SW480 (cell line): ENCODE results near the gene SCARB1.

Experiments
- DNase-seq: peaks from one replicate; pipeline ENCODE4 v3.0.0-alpha.2; 2016; ENCODE audit warnings: low spot score

The SCARB1 gene

GRCh38 chr12:124774462-124775167 lies 89.0 kb downstream of the SCARB1 start:
- DNase-seq, result no peak

DNA sequence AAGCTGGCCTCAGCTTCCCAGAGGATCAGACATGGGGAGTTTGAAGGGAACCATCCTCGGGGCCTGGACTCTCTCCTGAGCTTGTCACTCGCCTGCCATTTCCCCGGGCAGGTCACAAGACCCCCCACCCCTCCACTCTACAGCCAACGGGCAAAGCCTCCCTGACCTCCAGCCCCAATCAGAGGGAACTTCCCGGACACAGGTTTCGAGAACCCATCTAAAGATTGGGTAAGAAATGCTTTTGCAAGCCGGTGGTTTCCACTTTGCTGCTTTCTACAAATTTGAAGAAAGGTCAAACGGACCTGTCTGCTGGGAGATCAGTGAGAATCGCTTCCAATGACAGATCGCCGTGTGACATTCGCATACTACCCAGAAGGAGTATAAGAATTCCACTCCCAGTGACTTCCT lies 89.6 kb downstream of the SCARB1 start:
- no peak for DNase-seq

DNA sequence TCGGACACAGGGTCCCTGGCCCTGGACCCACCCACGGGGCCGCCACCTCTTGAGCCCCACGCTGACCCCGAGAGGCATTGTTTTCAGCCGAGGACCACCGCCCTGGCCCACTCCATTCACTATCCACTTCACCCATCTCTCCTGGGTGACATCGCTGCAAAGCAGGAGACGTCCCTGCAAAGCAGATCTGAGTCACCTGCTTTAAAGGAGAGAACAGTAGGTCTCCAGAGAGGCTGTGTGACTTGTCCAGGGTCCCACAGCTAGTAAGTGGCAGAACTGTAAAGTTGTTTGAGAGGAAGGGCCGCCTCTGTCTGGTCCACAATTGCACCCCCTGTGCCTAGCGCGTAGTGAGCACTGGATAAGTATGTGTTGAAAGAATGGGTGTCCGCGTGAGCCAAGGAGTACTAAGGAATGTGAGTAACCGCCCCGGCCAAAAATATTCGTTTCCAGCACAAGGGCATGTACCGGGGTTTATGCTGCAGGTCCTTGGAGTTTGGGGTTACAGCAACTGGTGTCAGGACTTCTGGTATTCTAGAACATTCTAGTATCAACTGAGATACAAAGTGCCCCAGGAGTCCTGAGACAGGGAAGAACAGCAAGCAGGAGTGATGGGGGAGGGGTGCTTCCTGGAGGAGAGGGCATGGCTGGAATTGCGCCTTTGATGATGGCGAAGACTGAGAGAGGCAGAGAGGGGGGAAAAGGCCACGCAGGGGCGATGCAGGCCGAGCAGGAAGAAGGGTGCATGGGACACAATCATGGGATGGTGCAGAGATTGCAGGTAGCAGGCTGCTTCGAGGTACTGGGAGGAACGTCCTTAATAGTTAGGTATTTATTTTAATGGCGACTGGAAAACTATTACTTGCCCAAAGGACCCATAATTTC lies 91.1 kb downstream of the SCARB1 start:
- no peak for DNase-seq

GRCh38 chr12:124771462-124772288 lies 92.0 kb downstream of the SCARB1 start:
- peak; percentile 51 for DNase-seq

DNA sequence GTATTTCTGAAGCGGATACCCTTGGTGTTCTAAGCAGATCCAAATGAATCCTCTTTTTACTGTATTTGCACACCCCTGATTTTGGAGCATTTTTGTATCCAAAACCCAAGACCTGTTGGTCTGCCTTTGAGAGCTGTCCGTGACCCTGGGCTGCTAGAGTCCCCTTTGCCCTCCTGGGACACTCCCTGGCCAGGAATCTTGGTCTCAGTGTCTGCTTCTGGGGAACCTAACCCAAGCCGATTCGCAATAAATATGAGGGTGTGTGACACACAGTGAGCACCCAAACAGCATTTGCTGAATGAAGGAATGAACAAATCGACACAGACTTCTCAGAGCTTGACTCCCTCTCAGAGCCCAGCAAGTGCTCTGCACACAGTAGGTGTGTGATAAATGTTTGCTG lies 92.9 kb downstream of the SCARB1 start:
- DNase-seq, result no peak

GRCh38 chr12:124769881-124770512 lies 93.7 kb downstream of the SCARB1 start:
- no peak for DNase-seq

GRCh38 chr12:124769163-124769530 lies 94.5 kb downstream of the SCARB1 start:
- no peak for DNase-seq

GRCh38 chr12:124768452-124769162 lies 95.1 kb downstream of the SCARB1 start:
- no peak for DNase-seq

GRCh38 chr12:124767066-124767821 lies 96.4 kb downstream of the SCARB1 start:
- DNase-seq, result peak; percentile 64

DNA sequence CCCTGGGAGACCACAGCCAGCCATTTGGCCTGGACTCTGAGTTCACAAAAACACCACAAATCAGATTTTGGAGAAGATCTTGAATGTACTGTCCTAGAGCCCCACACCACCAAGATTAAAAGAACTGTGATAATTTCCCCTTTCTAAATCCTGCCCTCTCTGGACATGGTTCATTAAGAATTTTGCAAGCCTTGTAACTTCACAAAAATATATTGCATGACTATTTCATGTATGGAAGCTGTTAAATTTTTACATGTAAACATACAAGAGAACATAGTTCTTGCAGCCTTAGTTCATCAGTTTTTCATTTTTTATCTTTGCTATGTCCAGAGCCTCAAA lies 97.0 kb downstream of the SCARB1 start:
- no peak for DNase-seq

GRCh38 chr12:124765581-124766489 lies 97.8 kb downstream of the SCARB1 start:
- no peak for DNase-seq

- no peak for DNase-seq
Measured at GRCh38 chr12:124764870-124765580, 98.6 kb downstream of the SCARB1 start.

- no peak for DNase-seq
Measured at GRCh38 chr12:124764451-124764850, 99.2 kb downstream of the SCARB1 start.

DNA sequence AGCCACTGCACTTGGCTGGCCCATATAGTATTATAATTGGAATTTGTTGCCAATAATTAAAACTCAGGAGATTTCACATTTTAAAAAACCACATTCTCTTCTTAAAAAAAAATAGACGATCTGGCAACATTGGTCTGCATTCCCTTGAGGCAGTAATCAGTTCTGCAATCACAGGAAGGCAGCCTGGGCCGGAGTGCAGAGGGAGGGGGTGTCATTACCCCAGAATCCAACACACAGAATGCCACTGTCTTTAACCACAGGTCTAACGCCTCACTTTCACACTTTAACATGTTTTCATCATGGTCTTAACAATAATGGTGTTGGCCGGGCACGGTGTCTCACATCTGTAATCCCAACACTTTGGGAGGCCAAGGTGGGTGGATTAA lies 100.1 kb downstream of the SCARB1 start:
- no peak for DNase-seq

GRCh38 chr12:124762791-124763593 lies 100.7 kb downstream of the SCARB1 start:
- DNase-seq, result no peak

DNA sequence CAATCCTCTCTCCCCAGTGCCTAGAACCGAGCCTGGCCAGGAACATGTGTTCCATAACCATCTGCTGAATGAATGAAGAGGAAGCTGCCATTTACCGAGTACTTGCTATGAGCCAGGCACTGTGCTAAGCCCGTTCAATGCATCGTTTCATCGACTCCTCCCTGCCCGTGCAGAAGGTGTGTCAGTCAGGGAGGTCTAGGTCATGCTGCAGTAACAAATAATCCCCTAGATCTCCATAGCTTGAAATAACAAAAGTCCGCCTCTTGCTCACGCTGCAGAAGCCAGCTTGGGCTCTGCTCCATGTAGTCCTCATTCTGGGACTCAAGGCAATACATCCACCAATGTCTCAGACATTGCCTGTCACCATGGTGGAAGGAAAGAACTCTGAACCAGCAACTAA lies 101.3 kb downstream of the SCARB1 start:
- DNase-seq, result no peak

DNA sequence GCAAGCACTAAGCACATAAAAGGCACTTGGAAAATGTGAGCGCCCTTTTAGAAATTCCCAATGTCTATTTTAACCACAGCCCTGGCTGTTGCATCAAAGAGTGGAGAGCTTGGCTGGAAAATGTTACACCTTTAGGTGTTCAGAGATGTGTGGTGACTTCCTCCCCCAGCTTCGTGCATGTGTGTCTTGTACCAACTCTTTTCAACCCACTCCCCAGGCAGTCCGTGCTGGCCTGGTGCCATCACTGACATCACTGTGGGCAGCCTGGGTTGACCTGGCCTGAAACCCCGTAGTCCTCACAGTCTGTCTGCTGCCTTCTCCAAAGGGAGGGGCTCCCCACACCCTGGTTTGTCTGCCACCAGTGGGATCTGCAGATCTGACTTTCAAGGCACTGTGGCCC lies 101.8 kb downstream of the SCARB1 start:
- DNase-seq, result no peak

DNA sequence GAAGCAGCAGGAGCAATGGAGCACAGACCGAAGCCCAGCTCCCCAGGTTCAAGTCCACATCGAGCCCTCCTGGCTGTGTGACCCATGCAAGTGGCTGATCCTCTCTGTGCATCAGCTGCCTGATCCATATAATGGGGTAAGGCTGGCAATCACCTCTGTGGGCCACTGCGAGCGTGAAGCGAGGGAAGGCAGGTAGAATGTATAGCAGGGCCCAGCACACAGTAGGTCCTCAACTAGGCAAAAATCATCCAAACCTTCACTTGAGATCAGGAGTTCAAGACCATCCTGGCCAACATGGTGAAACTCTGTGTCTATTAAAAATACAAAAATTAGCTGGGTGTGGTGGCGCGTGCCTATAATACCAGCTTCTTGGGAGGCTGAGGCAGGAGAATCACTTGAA lies 102.6 kb downstream of the SCARB1 start:
- no peak for DNase-seq
